RKO (cell line): ENCODE data around the gene CYGB.

ENCODE experiments used
- DNase-seq: peaks from one replicate; pipeline ENCODE4 v3.0.0-alpha.2; 2016; ENCODE audit warnings: low spot score

Gene CYGB

GRCh38 chr17:76478730-76479514 lies 58.6 kb downstream of the CYGB start:
- DNase-seq: no peak

- no peak for DNase-seq
Measured at GRCh38 chr17:76478097-76478496, 59.4 kb downstream of the CYGB start.

GRCh38 chr17:76477576-76477975 lies 59.9 kb downstream of the CYGB start:
- DNase-seq: no peak
